Neuronal stem cell (in vitro differentiated cells): Measurements from ENCODE around the gene USP17L18. TPM values are rescaled to one million over a fixed set of nuclear protein-coding genes. Genes with fewer than 3 reads are reported as not detected.
"Not testable (repeated sequence)": the region's sequence is repeated elsewhere in the genome, so short reads cannot be mapped to it uniquely, and the experiment has no call there.

Experiments used
- DNase-seq: peaks from one replicate; pipeline ENCODE4 v3.0.0-alpha.2; 2013; ENCODE audit warnings: low spot score
- H2AFZ ChIP-seq: one replicate; pipeline ENCODE4 v1.6.1; 2013; ENCODE audit warnings: mild to moderate bottlenecking, low read length, inconsistent platforms
- H2AK5ac ChIP-seq: 2 replicates; pipeline ENCODE4 v1.6.1; 2013; ENCODE audit warnings: low read depth, mild to moderate bottlenecking, inconsistent platforms, low read length, moderate library complexity, mixed read lengths
- H2BK120ac ChIP-seq: 2 replicates; pipeline ENCODE4 v1.6.1; 2013; ENCODE audit warnings: low read depth, mild to moderate bottlenecking, inconsistent platforms, low read length, moderate library complexity, mixed read lengths
- H2BK12ac ChIP-seq: one replicate; pipeline ENCODE4 v1.6.1; 2013; ENCODE audit warnings: low read length, inconsistent platforms
- H2BK15ac ChIP-seq: 2 replicates; pipeline ENCODE4 v1.6.1; 2013; ENCODE audit warnings: mild to moderate bottlenecking, low read length, inconsistent platforms, mixed read lengths
- H2BK5ac ChIP-seq: one replicate; pipeline ENCODE4 v1.6.1; 2013; ENCODE audit warnings: inconsistent platforms, mild to moderate bottlenecking, low read length, moderate library complexity
- H3K14ac ChIP-seq: one replicate; pipeline ENCODE4 v1.6.1; 2013; ENCODE audit warnings: low read length, inconsistent platforms
- H3K18ac ChIP-seq: 2 replicates; pipeline ENCODE4 v1.6.1; 2013; ENCODE audit warnings: low read length, inconsistent platforms
- H3K23ac ChIP-seq: 2 replicates; pipeline ENCODE4 v1.6.1; 2013; ENCODE audit warnings: low read depth, mild to moderate bottlenecking, mixed read lengths, low read length, inconsistent platforms; ENCODE audit not compliant: poor library complexity
- H3K27ac ChIP-seq: replicated peaks from 3 replicates; pipeline ENCODE4 v1.5.1; 2013; ENCODE audit warnings: low read length, inconsistent platforms
- H3K27me3 ChIP-seq, 3 experiments: 2 replicates each; pipeline ENCODE4 v1.6.1; 2013; ENCODE audit warnings: low read length in 3 of 3, mild to moderate bottlenecking in 2 of 3, inconsistent platforms in 1 of 3, low read depth in 1 of 3, mixed read lengths in 1 of 3, moderate library complexity in 1 of 3; ENCODE audit not compliant: control insufficient read depth in 3 of 3, insufficient read depth in 3 of 3
- H3K36me3 ChIP-seq, 2 donors: replicated peaks in 1 of 2; 2 replicates each; pipeline ENCODE4 v1.6.1; 2013; ENCODE audit warnings: low read length in 2 of 2; ENCODE audit not compliant: control insufficient read depth in 2 of 2, insufficient read depth in 2 of 2
- H3K4ac ChIP-seq: 2 replicates; pipeline ENCODE4 v1.6.1; 2013; ENCODE audit warnings: inconsistent platforms, mild to moderate bottlenecking, low read length, moderate library complexity
- H3K4me1 ChIP-seq, 2 donors: 1 replicate in 1 of 2; 2 replicates in 1 of 2; pipeline ENCODE4 v1.6.1; 2013; ENCODE audit warnings: low read length in 2 of 2, low read depth in 1 of 2; ENCODE audit not compliant: control insufficient read depth in 2 of 2, insufficient read depth in 1 of 2
- H3K4me2 ChIP-seq: one replicate; pipeline ENCODE4 v1.6.1; 2013; ENCODE audit warnings: mild to moderate bottlenecking, low read length, inconsistent platforms; ENCODE audit not compliant: insufficient read depth, poor library complexity, severe bottlenecking
- H3K4me3 ChIP-seq, 2 donors: 2 replicates each; pipeline ENCODE4 v1.5.1; 2013; ENCODE audit warnings: low read length in 2 of 2, mild to moderate bottlenecking in 2 of 2, inconsistent platforms in 1 of 2, moderate library complexity in 1 of 2
- H3K79me1 ChIP-seq: one replicate; pipeline ENCODE4 v1.6.1; 2013; ENCODE audit warnings: low read depth, mild to moderate bottlenecking, inconsistent platforms, low read length, moderate library complexity
- H3K9ac ChIP-seq: one replicate; pipeline ENCODE4 v1.6.1; 2013; ENCODE audit warnings: mild to moderate bottlenecking, low read depth, low read length, inconsistent platforms; ENCODE audit not compliant: poor library complexity
- H3K9me3 ChIP-seq, 2 donors: replicated peaks in 1 of 2; 2 replicates each; pipeline versions ENCODE3 to v1.6.1; 2013; ENCODE audit warnings: low read length in 2 of 2, mild to moderate bottlenecking in 2 of 2, inconsistent platforms in 1 of 2, low read depth in 1 of 2, mixed read lengths in 1 of 2, moderate library complexity in 1 of 2; ENCODE audit not compliant: control insufficient read depth in 2 of 2, insufficient read depth in 1 of 2
- H4K8ac ChIP-seq: one replicate; pipeline ENCODE4 v1.6.1; 2013; ENCODE audit warnings: low read depth, mild to moderate bottlenecking, inconsistent platforms, low read length, moderate library complexity
- H4K91ac ChIP-seq: one replicate; pipeline ENCODE4 v1.6.1; 2013; ENCODE audit warnings: low read length, low read depth, mild to moderate bottlenecking, inconsistent platforms; ENCODE audit not compliant: poor library complexity
- whole genome bisulfite sequencing, 2 donors: extraction: QIAGEN DNeasy Blood & Tissue Kit; methylation state at CpG; one replicate each; pipeline ENCODE4 v1.1.7; 2013; ENCODE audit warnings: missing lambda C conversion rate in 2 of 2, mixed read lengths in 1 of 2; ENCODE audit not compliant: insufficient read length in 2 of 2, insufficient replicate concordance in 1 of 2; ENCODE audit errors: extremely low coverage in 2 of 2; 5-methylcytosine and 5-hydroxymethylcytosine counted together
- polyA plus RNA-seq, 2 experiments: library from polyadenylated mRNA; stranded (reverse); fragments of 200-250 nt; gene quantifications; one replicate each; pipeline ENCODE4 v1.2.3, GENCODE V29; 2013

USP17L18 gene
- not detected for polyA plus RNA-seq (2013, experiment 1 of 2)
- polyA plus RNA-seq (2013, experiment 2 of 2), result not detected

GRCh38 chr4:9247953-9248680 is at the start of gene USP17L18:
TSS of gene USP17L18 (plus strand) at chr4:9248630. CDS start at chr4:9248630, 0 bp downstream.
- not testable (repeated sequence) for H3K4me1 ChIP-seq, H2AK5ac ChIP-seq, H3K4ac ChIP-seq, H3K14ac ChIP-seq, H3K4me2 ChIP-seq, DNase-seq, H2AFZ ChIP-seq, H2BK15ac ChIP-seq, H3K18ac ChIP-seq, H2BK5ac ChIP-seq, H3K27me3 ChIP-seq, H3K27ac ChIP-seq, H4K8ac ChIP-seq, H2BK12ac ChIP-seq, H2BK120ac ChIP-seq, H3K9me3 ChIP-seq, H3K9ac ChIP-seq, H4K91ac ChIP-seq, H3K36me3 ChIP-seq, H3K23ac ChIP-seq, H3K79me1 ChIP-seq, H3K4me3 ChIP-seq
- WGBS, 2 donors, result 100% methylated on average over 3 of the region's 26 CpGs; no CpG with 5 or more reads in 1 of the 2 donors

GRCh38 chr4:9210357-9210756 is 38.1 kb upstream of the USP17L18 start, which contains the start of gene USP17L10:
TSS of gene USP17L10 (plus strand) at chr4:9210657. CDS start at chr4:9210657, 0 bp downstream.
- not testable (repeated sequence) for H3K4ac ChIP-seq, H3K18ac ChIP-seq, H4K91ac ChIP-seq, H3K79me1 ChIP-seq, H3K36me3 ChIP-seq, H2BK5ac ChIP-seq, DNase-seq, H2BK15ac ChIP-seq, H3K4me1 ChIP-seq, H3K23ac ChIP-seq, H2BK120ac ChIP-seq, H3K14ac ChIP-seq, H3K27me3 ChIP-seq, H3K4me2 ChIP-seq, H3K27ac ChIP-seq, H3K9ac ChIP-seq, H2AFZ ChIP-seq, H3K9me3 ChIP-seq, H2BK12ac ChIP-seq, H3K4me3 ChIP-seq, H4K8ac ChIP-seq, H2AK5ac ChIP-seq
- no CpG with 5 or more reads among the region's 13 CpGs for WGBS, 2 donors

GRCh38 chr4:9214701-9215100 is 33.7 kb upstream of the USP17L18 start:
- H3K27me3 ChIP-seq, DNase-seq, H2AK5ac ChIP-seq, H3K4me3 ChIP-seq, H2BK15ac ChIP-seq, H3K18ac ChIP-seq, H3K27ac ChIP-seq, H2BK5ac ChIP-seq, H3K4ac ChIP-seq, H3K23ac ChIP-seq, H3K4me2 ChIP-seq, H4K8ac ChIP-seq, H2BK120ac ChIP-seq, H3K79me1 ChIP-seq, H2AFZ ChIP-seq, H3K9ac ChIP-seq, H3K4me1 ChIP-seq, H4K91ac ChIP-seq, H3K36me3 ChIP-seq, H3K14ac ChIP-seq, H2BK12ac ChIP-seq, H3K9me3 ChIP-seq: not testable (repeated sequence)
- WGBS, 2 donors, result no CpG with 5 or more reads among the region's 14 CpGs

GRCh38 chr4:9215105-9215504 is 33.3 kb upstream of the USP17L18 start, which contains the start of gene USP17L11:
TSS of gene USP17L11 (plus strand) at chr4:9215405. CDS start at chr4:9215405, 0 bp downstream.
- H3K18ac ChIP-seq, H2BK120ac ChIP-seq, H3K36me3 ChIP-seq, H3K79me1 ChIP-seq, H2BK5ac ChIP-seq, H3K27ac ChIP-seq, H4K91ac ChIP-seq, H2BK12ac ChIP-seq, DNase-seq, H4K8ac ChIP-seq, H2AK5ac ChIP-seq, H3K9me3 ChIP-seq, H3K27me3 ChIP-seq, H3K4me1 ChIP-seq, H2AFZ ChIP-seq, H3K4me3 ChIP-seq, H3K4ac ChIP-seq, H2BK15ac ChIP-seq, H3K9ac ChIP-seq, H3K23ac ChIP-seq, H3K14ac ChIP-seq, H3K4me2 ChIP-seq: not testable (repeated sequence)
- WGBS, 2 donors, result no CpG with 5 or more reads among the region's 14 CpGs
